GM19025 (cell line): ENCODE measurements around the gene GFOD2.

Experiments
- ATAC-seq: cut with Tn5 transposase; IDR thresholded peaks from one replicate; pipeline ENCODE4 v1.9.1; 2021; ENCODE audit warnings: mild to moderate bottlenecking, low read depth, moderate library complexity; ENCODE audit not compliant: unreplicated experiment

Gene GFOD2

DNA sequence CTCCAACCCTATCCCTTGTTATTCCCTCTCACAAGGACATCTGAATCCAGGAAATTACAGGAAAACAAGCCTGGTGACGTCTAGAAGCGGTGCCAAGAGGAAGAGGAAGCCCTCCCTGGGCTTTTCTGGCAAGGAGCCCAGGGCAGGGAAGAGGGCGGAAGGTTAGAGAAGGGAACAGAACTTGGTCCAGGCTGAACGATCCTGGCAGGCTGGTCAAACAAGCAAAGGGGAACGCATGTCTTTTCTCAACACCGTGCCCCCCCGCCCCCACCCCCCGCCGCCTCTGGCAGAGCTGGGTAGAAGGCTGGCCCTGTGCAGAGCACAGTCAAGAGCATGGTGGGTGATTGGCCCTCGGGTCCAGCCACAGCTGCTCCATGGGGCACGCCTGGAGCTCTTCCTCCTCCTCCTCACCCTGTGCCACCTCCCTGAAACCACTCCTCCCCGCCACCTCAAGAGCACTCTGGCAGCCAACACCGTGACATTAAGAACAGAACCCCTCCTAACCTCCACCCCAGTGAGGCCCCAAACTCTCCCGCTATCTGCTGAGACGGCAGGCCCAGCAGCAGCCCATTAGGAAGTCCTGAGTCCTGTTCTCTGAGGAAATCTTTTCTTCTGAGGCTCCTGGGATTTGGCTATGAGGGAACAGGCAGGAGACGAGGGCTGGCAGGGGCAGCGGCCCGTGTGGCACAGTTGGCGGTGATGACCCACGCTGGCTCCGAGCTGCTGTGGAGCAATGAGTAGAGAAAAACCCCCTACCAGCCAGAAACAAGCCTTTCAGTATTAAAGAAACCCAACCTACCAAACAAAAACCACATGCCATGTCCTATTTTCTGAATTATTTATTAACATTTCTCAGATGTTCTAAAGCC lies 45.2 kb downstream of the GFOD2 start:
- ATAC-seq = no peak

DNA sequence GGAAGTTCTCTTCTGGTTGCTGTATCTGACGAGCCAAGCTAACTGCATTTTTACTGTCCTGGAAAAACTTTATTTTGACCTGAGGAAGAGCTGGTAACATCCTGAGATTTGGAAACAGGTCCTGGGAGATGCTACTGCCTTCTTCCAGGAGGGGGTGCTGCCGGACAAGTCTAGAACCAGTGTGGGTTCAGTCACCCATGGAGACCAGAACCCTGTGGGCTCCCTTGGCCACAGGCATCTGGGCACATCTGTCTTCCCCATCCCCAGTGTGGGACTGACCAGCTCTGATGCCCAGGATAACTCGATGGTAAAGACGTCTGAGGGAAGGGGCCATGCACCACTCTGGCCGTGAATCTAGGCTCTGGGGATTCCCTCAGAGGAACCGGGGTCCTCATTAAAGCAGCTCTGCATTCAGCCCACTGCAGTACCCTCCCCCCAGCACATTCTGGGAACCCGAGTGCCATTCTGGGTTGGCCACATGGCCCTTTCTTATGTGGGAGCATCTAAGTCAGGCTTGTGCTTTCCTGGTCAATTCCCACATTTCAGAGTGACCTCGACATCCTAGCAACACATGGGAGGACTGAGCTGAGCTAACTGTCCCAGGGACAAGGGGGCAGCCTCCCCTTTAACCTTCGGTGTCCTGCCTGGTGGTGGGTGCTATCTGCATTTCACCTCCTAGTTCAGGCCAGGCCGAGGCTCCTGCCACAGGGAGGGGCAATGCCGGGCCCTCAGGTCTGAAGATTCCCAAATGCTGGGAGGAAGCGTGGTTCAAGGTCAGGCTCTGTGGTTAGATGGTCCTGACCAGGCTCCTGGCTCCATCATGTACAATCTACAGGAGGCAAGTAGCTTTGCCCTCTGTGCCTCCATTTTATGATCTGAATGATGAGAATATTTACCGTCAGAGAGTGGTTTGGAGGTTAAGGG lies 46.1 kb downstream of the GFOD2 start:
- no peak for ATAC-seq

DNA sequence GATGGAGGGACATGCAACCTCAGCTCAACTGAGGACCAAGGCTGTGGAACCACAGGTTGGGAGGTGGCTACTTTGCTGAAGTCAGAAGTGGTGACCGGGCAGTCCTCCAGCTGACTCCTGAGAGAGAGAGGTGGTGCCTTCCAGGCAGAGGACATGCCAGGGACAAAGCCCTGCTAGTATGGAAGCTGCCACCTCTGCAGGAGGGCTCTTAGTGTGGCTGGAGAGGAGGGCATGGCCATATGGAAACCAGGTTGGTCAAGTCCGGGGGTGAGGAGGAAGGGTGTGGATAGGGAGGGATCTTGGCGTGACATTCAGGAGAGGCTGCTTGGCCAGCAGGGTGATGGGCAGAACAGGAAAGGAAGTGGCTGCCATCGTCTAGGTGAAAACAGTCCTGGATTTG lies 46.8 kb downstream of the GFOD2 start:
- ATAC-seq = no peak

DNA sequence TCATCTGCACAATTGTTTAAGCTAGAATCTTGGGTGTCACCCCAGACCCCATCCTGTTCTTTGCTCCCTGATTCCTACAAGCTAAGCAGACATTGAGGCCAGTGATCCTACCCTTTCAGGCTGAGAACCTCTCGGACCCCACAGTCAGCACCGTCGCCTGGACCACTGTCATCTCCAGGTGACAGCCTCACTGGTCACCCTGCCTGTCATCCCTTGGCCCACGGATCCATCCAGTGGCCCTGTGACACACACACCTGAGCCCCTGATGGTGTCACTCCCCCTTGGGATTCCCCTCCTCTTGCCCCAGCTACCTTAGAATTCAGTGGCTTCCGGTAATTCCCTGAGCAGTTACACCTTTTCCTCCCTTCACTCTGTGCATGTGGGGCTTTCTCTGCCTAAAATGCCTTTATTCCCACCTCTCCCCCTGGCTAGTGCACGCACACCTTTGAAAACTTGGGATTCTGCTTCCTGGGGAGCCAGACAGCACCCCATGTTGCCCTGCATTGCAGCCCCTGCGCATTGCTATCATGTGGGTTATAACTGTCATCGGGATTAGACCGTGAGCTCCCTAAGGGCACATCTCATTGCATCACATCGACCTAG lies 49.5 kb downstream of the GFOD2 start:
- ATAC-seq = no peak

DNA sequence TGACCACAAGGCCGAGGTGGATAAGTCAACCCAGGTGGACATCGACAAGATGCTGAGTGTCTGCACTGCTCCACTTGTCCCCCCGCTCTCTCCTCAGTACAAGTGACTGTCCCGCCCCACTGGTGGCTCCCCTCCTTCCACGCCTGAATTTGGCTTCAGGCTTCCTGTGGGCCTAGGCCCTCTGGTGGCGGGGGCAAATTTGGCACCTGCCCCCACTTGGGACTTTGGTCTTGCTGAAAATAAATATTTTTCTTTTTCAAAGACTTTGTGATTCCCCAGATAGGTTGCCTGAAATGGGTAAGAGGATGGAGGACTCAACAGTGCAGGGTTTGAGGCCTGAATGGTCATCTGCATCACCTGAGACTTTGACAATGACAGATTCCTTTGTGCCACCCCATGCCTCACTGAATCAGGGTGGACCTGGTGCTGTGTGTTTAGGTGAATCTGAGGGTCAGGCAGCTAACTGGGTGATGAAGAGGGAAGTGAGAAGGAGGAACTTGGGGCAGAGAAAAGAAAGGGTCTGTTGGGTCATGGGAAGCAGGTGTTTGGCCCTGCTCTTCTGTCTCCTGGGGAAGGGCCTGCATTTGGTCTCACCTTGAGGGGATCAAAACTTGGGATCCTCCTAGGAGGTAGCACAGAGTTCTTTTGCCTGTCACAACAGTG lies 50.5 kb downstream of the GFOD2 start:
- ATAC-seq = no peak

- ATAC-seq = peak; percentile 69
Observed at GRCh38 chr16:67667817-67668494, 51.2 kb downstream of the GFOD2 start.

- no peak for ATAC-seq
Observed at GRCh38 chr16:67667453-67667816, 51.7 kb downstream of the GFOD2 start.

- ATAC-seq = peak; percentile 68
Observed at GRCh38 chr16:67666559-67667452, 52.3 kb downstream of the GFOD2 start, which contains the start of the genes C16orf86 and ENKD1. Gene C16orf86 (plus strand): TSS chr16:67666814. CDS start chr16:67666971, 157 bp downstream. Gene ENKD1 (minus strand): TSS chr16:67666750. CDS start chr16:67666442, 308 bp downstream.

- ATAC-seq = peak; percentile 5
Observed at GRCh38 chr16:67666032-67666551, 53.0 kb downstream of the GFOD2 start.

- no peak for ATAC-seq
Observed at GRCh38 chr16:67665598-67665997, 53.5 kb downstream of the GFOD2 start.

DNA sequence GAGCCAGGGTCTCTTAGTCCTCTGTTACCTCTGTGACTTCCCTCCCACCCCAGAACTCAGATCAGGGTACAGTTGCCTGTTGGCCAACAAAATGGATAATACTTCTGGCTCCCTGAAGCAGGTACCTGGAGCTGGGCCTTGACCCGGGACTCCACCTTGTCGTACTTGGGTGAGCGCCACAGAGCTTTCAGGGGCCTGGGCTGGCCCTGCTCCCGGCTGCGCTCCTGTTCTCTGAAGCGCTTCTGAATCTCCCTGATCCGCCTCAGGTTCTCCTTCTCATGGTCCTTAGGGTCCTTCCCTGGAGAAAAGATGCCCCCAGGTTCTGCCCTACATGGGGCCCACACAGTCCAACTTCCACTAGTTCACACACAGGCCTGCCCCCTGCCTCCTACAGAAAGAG lies 54.2 kb downstream of the GFOD2 start:
- ATAC-seq = no peak

DNA sequence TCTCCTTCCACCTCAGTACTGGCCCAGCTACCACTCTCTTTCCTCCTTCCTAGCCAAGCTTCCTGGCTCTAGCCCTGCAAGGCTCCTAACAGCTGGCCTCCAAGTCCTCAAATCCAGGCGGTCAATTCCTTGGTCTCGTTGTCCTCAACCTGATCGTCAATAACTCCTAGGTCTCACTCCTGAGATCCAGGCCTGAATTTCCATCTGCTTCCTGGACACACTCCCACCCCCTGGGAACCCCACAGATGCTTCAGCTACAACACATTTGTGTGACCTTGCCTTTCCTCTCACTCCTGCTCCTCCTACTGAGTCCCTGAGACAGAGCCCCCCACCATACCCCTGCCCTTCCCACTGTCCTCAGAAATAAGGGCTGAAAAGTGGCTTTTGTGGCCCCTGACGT lies 54.9 kb downstream of the GFOD2 start:
- no peak for ATAC-seq

DNA sequence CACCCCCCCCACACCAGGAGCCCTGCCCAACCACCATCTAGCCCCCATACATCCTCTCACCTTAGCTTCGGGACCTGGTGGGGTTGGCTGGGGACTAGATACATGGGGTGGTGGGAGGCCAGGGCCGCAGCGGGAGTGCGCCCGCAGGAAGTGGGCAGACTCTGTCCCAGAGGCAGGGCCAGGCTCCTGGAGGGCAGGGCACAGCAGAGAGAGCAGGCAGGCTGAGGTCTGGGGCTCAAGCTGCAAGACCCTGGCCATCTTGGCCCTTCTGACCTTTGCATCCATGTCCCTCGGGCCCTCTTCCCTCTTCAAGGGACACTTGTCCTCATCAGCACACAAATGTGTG lies 55.3 kb downstream of the GFOD2 start:
- ATAC-seq = no peak

GRCh38 chr16:67663151-67663876 lies 55.8 kb downstream of the GFOD2 start:
- ATAC-seq = no peak

DNA sequence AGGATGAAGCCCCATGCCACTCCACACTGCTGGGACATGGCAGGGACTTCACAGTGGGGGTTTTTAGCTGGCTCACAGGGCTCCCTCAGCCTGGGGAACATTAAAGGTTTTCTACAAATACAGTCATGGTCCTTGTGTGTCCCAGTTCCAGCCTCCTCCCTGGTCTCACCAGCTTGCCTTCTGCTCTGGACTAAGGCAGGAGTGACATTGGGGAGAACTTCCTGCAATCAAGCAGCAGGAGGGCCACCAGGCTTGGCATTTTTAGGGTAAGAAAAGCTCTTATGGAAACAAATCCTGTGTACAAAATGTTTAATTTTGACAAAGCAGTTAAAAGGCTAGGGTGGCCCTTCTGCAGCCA lies 56.5 kb downstream of the GFOD2 start:
- no peak for ATAC-seq

DNA sequence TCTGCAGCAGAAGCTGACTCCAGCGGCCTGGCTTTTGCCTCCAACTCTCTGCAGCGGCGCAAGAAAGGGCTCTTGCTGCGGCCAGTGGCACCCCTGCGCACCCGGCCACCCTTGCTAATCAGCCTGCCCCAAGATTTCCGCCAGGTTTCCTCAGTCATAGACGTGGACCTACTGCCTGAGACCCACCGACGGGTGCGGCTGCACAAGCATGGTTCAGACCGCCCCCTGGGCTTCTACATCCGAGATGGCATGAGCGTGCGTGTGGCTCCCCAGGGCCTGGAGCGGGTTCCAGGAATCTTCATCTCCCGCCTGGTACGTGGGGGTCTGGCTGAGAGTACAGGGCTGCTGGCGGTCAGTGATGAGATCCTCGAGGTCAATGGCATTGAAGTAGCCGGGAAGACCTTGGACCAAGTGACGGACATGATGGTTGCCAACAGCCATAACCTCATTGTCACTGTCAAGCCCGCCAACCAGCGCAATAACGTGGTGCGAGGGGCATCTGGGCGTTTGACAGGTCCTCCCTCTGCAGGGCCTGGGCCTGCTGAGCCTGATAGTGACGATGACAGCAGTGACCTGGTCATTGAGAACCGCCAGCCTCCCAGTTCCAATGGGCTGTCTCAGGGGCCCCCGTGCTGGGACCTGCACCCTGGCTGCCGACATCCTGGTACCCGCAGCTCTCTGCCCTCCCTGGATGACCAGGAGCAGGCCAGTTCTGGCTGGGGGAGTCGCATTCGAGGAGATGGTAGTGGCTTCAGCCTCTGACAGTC lies 57.0 kb downstream of the GFOD2 start:
- no peak for ATAC-seq

- ATAC-seq = no peak
Observed at GRCh38 chr16:67661101-67661761, 57.9 kb downstream of the GFOD2 start.
